ENCODE results near the gene MCOLN3. TPM values are rescaled to one million over a fixed set of nuclear protein-coding genes. Genes with fewer than 3 reads are reported as not detected.

Gene MCOLN3
- total RNA-seq, 1 donor from 2014 or later = 11.6 TPM

DNA sequence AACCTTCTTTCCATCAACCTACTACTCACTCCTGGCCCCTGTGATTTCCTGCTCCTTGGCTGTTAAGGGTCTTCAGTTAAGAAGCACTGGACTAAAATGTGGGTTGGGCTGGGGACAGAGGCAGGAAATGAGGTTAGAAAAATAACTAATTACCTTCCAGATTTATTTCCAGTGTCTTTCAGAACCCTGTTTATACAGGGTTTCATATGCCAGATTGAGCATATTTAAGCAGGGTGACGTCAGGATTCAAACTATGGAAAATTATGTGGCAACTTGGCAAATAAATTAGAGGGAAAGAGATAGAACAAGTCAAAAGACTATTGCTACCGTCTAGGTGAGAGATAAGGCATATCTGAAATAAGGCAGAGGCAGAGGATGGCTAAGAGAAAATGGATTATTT is 11.7 kb upstream of the MCOLN3 start:
- TF ChIP-seq, protein P1, sequence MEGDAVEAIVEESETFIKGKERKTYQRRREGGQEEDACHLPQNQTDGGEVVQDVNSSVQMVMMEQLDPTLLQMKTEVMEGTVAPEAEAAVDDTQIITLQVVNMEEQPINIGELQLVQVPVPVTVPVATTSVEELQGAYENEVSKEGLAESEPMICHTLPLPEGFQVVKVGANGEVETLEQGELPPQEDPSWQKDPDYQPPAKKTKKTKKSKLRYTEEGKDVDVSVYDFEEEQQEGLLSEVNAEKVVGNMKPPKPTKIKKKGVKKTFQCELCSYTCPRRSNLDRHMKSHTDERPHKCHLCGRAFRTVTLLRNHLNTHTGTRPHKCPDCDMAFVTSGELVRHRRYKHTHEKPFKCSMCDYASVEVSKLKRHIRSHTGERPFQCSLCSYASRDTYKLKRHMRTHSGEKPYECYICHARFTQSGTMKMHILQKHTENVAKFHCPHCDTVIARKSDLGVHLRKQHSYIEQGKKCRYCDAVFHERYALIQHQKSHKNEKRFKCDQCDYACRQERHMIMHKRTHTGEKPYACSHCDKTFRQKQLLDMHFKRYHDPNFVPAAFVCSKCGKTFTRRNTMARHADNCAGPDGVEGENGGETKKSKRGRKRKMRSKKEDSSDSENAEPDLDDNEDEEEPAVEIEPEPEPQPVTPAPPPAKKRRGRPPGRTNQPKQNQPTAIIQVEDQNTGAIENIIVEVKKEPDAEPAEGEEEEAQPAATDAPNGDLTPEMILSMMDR (IDR thresholded peaks at IDR 0.05; ENCODE audit: insufficient read depth, low read length, poor library complexity, severe bottlenecking) = no peak
- H3K4me3 ChIP-seq (ENCODE audit: low read depth, low read length) = no peak overlapping the region
- H3K36me3 ChIP-seq (ENCODE audit: control insufficient read depth, insufficient read depth, low read length) = no peaks in the 10 kb centered on the region
- DNase-seq (ENCODE audit: low read depth) = no peak
- no peaks in the 10 kb centered on the region for H3K27me3 ChIP-seq (ENCODE audit: control insufficient read depth, insufficient read depth, low read length)

GRCh38 chr1:85059563-85059962 is 11.3 kb upstream of the MCOLN3 start:
- no peak for DNase-seq (ENCODE audit: low read depth)
- TF ChIP-seq, protein P1 (IDR thresholded peaks at IDR 0.05; ENCODE audit: insufficient read depth, low read length, poor library complexity, severe bottlenecking) = no peak
- no peak overlapping the region for H3K4me3 ChIP-seq (ENCODE audit: low read depth, low read length)
- no peaks in the 10 kb centered on the region for H3K27me3 ChIP-seq (ENCODE audit: control insufficient read depth, insufficient read depth, low read length)
- no peaks in the 10 kb centered on the region for H3K36me3 ChIP-seq (ENCODE audit: control insufficient read depth, insufficient read depth, low read length)

DNA sequence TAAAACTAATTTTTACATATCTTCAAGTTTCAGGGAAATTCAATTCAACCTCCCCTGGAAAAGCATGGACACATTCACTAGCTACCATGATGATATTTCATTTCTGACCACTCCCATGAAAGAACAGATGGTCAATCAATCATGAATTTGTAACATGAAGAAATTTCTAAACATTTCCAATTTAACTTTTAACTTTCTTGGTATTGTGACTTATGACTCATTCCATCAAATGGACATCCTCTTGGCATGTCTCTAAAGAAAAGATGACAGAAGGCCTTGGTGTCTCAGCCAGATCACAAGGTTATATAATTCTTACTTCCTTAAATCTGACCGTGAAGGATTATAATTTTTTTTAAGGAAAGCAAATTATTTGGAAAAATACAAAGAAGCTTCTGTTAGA is 10.5 kb upstream of the MCOLN3 start:
- Histone ChIP-seq H3K27me3 (ENCODE audit: control insufficient read depth, insufficient read depth, low read length) (no peaks in the 10 kb centered on the region), H3K4me3 (ENCODE audit: low read depth, low read length) (no peak overlapping the region), H3K36me3 (ENCODE audit: control insufficient read depth, insufficient read depth, low read length) (no peaks in the 10 kb centered on the region)
- no peak for DNase-seq (ENCODE audit: low read depth)
- TF ChIP-seq, protein P1 (IDR thresholded peaks at IDR 0.05; ENCODE audit: insufficient read depth, low read length, poor library complexity, severe bottlenecking) = no peak

GRCh38 chr1:85058311-85058710 is 10.0 kb upstream of the MCOLN3 start:
- TF ChIP-seq, protein P1 (IDR thresholded peaks at IDR 0.05; ENCODE audit: insufficient read depth, low read length, poor library complexity, severe bottlenecking) = no peak
- Histone ChIP-seq H3K36me3 (ENCODE audit: control insufficient read depth, insufficient read depth, low read length) (no peaks in the 10 kb centered on the region), H3K27me3 (ENCODE audit: control insufficient read depth, insufficient read depth, low read length) (no peaks in the 10 kb centered on the region), H3K4me3 (ENCODE audit: low read depth, low read length) (no peak overlapping the region)
- DNase-seq (ENCODE audit: low read depth) = no peak

DNA sequence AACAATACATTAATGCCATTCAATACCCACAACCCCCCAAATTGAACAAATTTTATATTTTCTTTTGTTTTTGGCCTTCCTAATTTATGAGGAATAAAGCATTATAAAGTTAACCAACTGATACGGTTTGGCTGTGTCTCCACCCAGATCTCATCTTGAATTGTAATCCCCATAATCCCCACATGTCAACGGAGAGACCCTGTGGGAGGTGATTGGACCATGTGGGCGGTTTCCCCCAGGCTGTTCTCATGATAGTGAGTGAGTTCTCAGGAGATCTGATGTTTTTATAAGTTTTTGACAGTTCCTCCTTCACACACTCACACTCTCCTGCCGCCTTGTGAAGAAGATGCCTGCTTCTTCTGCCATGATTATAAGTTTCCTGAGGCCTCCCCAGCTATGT is 6.4 kb upstream of the MCOLN3 start:
- Histone ChIP-seq H3K27me3 (ENCODE audit: control insufficient read depth, insufficient read depth, low read length) (peaks cover 2% of the 10 kb centered on the region), H3K36me3 (ENCODE audit: control insufficient read depth, insufficient read depth, low read length) (no peaks in the 10 kb centered on the region), H3K4me3 (ENCODE audit: low read depth, low read length) (no peak overlapping the region)
- TF ChIP-seq, protein P1 (IDR thresholded peaks at IDR 0.05; ENCODE audit: insufficient read depth, low read length, poor library complexity, severe bottlenecking) = no peak
- DNase-seq (ENCODE audit: low read depth) = no peak

DNA sequence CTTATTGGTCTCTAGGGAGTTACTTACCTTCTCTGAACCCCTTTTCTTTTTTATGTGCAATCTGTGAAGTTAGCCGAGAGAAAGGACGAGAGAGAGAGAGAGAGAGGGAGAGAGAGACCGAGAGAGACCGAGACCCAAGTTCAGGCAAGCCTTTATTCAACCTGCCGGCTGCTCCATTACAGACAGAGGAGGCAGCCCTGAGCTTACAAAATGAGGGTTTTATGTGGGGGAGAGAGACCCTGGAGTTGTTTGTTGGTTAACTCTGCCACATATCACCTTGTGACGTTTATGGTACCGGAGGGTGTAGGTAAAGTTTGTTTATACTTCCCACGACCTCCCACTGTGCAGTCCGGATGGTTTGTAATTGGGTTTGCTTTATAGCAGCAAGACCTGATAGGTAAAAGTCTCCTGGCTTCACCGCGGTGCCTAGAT is 1.5 kb upstream of the MCOLN3 start:
- Histone ChIP-seq H3K4me3 (ENCODE audit: low read depth, low read length) (no peak overlapping the region), H3K36me3 (ENCODE audit: control insufficient read depth, insufficient read depth, low read length) (no peaks in the 10 kb centered on the region), H3K27me3 (ENCODE audit: control insufficient read depth, insufficient read depth, low read length) (peaks cover 6% of the 10 kb centered on the region)
- TF ChIP-seq, protein P1 (IDR thresholded peaks at IDR 0.05; ENCODE audit: insufficient read depth, low read length, poor library complexity, severe bottlenecking) = no peak
- no peak for DNase-seq (ENCODE audit: low read depth)
